SIG-M5 treated with dmso at 0.1 percent for 504 hours (cell line): ENCODE data around the gene TSPAN18.

Experiments
- DNase-seq: peaks from one replicate; lab custom pipeline; 2025; ENCODE audit not compliant: unreplicated experiment; lab: John Stamatoyannopoulos, UW

Gene TSPAN18

GRCh38 chr11:44910591-44910990 lies 183.8 kb downstream of the TSPAN18 start:
- DNase-seq: no peak

DNA sequence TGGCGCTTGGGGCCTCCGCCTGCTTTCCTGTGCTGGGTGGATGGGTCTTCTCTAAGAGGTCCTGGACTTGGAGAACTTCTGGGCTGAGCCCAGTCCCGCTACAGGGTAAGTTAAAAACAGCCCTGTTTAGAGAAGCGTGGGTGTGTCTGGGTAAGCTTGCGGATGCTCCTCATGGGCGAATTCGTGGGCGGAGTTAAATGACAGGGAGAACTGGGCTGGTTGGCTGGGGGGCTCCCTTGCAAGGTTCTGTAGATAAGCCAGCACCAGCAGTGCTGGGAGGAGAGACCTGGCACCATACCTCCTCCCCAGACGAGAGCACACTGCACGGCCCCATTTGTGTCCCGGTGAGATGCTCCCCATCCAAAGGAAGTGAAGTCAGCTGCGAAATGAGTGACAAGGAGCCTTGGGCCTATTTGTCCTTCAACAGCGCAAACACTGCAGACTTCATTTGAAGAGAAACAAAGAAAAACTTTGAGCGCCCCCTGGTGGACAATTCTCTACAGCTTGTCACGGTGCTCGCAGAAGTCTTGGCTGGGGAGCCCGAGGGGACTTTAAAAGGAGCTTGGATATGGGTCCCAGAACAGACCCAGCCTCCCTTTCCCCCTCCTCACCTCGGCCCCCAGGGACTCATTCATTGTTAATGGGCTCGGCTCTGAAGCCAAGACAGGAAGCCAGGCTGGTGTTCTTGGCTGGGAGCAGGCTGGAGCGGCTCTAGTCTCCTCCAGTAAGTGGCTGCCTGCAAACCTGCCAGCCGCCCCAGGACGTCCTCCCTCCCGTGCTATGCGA lies 184.5 kb downstream of the TSPAN18 start:
- peak; percentile 63 for DNase-seq

DNA sequence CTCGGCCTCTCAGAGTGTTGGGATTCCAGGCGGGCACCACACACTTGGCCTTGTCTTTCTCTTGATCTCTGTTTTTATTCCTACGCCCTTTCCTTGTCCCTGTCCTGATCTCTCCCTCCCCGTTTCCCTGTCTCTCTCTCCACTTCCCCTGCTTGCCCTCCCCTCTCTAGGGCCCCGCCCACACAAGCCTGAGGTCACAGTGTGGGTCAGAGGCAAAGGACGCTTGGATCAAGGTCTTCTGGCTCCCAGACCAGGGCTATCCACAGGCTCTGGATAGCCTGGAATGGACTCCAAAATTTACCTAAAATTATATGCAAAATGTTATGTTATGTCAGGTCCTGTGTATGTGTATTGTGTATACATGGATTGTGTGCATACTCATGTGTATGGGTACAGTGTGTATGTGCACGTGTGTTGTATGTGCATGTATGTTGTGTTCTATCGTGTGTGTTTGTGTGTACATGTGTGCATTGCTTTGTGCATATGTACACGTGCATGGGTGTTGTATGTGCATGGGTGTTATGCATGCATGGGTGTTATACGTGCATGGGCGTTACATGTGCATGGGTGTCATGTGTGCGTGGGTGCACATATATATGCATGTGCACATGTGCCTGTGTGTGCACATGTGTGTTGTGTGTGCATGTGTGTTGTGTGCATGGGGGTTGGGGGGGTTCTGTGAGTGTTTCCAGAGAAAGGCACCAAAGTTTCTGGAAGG lies 185.7 kb downstream of the TSPAN18 start:
- DNase-seq: no peak

DNA sequence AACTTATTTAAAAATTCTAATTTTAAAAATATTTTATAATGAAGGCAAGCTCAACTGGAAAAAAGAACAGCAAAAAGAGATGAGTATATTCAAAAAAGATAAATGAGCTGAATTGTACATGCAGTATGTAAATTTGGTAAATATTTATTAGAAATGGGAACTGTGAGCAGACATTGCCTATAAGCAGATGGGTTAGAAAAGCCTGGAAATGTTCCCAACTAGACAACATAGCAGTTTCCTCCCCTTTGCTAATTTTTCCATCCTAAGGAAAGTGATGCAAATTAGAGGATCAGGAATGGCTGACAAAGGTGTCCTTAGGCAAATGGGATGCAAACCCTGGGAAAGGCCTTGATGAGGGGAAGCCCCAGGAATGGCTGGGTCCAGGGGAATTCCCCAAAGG lies 186.7 kb downstream of the TSPAN18 start:
- no peak for DNase-seq

DNA sequence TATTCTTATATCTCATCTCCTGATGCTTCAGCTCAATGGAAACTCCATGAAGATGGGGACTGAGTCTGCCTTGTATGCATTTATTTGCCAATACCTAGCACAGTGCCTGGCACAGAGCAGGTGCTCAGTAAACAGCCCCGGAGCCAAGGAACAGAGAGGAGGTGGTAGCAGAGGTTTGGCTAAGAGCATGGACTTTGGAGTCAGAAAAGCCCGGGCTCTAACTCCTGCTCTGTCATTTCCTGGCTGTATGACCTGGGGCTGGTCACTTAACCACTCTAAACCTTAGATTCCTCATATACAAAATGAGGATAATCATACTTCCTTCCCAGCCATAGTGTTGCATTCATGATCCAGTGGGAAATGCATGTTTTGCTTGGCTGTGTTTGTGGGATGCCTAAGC lies 187.3 kb downstream of the TSPAN18 start:
- no peak for DNase-seq

DNA sequence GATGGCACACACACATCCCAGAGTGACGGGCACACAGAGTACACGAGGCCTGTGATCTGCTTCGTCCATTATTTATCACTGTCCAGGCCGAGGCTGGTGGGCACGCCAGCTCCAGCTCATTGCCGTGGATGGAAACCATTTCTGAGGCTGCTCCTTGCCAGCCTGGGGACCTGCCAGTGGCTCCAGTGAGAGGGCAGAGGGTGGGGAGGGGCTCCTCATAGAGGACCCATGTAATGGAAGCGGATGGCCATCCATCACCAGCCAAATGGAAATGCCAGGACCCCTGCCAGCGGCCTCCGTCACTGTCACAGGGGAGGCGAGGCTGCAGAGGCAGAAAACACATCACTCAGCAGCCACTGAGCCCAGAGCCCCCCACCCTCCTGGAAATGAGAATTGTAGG lies 188.2 kb downstream of the TSPAN18 start:
- no peak for DNase-seq

DNA sequence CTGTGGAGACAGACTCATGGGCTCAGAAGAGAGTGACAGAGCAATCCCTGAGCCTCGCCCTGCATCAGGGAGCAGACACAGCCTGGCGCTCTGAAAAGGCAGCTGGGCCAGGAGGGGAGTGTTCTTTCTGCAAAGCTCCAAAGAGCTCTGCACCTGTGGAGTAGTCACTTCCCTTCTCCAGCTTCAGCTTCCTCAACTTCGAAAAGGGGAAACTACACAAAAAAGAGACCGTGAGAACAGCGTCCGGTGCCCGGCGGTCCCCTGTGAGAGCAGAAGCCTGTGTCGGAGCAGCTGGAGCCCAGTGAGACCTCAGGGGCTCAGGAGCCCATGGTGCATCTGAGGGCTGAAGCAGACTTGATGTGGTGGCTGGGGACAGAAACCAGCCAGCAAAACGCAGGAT lies 188.9 kb downstream of the TSPAN18 start:
- peak; percentile 17 for DNase-seq

GRCh38 chr11:44916331-44916730 lies 189.6 kb downstream of the TSPAN18 start:
- DNase-seq: no peak

DNA sequence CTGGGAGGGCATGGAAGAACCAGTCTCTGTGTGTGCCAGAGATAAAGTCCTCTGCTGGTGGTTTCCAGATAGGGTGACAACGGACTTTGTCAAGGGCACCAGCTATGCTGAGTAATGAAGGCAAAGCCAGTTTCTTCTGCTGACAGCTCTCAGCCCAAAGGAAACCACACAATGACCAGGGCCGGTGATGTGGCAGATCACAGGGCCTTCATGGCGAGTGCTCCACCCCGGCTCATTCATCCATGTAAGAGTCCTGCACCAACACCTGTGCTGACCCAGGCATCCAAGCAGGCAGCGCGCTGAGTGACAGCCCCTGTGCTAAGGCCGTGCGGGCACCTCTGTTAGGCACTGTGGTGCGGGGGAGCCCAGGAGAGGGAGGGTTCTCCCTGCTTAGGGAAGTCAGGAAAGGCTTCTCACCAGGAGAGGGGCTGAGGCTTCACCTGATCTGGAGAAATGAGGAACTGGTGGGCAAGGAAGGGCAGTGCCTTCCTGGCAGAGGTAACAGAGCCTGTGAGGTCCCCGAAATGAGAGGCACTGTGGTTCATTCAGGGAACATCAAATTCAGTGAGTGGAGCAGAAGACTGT lies 190.1 kb downstream of the TSPAN18 start:
- DNase-seq: no peak

GRCh38 chr11:44917741-44918140 lies 191.0 kb downstream of the TSPAN18 start:
- DNase-seq: no peak

GRCh38 chr11:44920451-44920850 lies 193.7 kb downstream of the TSPAN18 start:
- no peak for DNase-seq

DNA sequence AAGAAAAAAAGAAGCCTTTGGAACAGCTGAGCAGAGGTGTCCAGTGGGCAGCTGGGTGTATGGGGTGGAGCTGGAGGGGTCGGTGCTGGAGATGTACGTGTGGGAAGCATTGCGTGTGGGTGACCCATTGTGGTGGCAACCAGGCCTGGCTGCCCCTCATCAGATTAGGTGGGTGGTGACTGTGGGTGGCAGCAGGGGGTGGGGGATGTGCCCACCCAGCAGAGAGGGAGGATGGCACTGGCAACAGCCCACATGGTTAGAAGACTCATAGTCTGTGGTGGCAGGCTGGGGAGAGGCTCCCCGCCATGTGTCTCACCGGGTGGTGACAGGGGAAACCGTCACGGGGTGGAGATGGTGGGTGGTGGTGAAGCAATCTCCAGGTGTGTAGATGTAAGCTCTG lies 196.4 kb downstream of the TSPAN18 start:
- no peak for DNase-seq

- no peak for DNase-seq
Measured at GRCh38 chr11:44923806-44924205, 197.0 kb downstream of the TSPAN18 start.

DNA sequence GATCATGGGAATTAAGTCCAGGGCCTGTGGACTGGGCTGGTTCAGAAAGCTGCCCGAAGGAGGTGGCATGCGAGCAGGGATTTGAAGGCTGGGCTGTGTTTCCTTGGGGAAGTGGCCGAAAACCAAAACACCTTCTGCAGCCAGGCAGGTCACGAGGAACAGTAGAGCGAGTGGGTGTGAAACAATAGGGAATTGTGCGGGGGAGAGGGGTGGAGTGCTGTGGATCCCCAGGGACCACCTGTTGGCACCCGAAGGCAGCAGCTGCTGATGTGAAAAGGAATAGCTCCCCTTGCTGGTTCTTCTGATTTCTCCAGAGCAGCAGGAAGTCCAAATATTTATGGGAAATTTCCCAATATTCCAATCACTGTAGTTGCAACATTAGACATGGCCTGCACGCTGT lies 199.3 kb downstream of the TSPAN18 start:
- no peak for DNase-seq

DNA sequence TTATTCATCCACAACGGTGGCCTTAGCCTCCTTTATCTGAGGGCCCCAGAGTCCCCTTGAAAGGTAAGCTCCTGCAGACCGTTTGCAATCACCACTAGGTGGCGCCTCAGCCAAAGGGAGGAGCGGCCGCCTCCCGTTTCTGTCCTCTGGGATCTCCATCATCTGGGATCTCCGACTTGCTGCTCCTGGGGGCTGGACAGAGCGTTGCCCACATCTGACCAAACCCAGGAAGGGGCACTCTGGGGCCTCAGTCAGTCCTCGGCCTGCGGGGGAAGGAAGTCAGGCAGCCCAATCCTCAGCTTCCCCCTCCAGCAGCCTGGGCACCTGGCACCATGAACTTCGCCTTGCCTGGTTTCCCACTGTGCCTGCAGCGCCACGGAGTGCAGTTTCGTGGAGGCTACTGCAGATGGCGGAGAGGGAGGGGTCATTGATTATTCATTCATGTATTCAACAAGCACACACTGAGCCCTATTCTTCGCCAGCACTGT lies 200.5 kb downstream of the TSPAN18 start:
- DNase-seq: peak; percentile 9

- DNase-seq: no peak
Measured at GRCh38 chr11:44928144-44928543, 201.4 kb downstream of the TSPAN18 start.

GRCh38 chr11:44928816-44929215 lies 202.1 kb downstream of the TSPAN18 start:
- DNase-seq: no peak

- no peak for DNase-seq
Measured at GRCh38 chr11:44930588-44931302, 204.0 kb downstream of the TSPAN18 start.

- no peak for DNase-seq
Measured at GRCh38 chr11:44931466-44931865, 204.7 kb downstream of the TSPAN18 start.

- DNase-seq: no peak
Measured at GRCh38 chr11:44934110-44934509, 207.3 kb downstream of the TSPAN18 start.

DNA sequence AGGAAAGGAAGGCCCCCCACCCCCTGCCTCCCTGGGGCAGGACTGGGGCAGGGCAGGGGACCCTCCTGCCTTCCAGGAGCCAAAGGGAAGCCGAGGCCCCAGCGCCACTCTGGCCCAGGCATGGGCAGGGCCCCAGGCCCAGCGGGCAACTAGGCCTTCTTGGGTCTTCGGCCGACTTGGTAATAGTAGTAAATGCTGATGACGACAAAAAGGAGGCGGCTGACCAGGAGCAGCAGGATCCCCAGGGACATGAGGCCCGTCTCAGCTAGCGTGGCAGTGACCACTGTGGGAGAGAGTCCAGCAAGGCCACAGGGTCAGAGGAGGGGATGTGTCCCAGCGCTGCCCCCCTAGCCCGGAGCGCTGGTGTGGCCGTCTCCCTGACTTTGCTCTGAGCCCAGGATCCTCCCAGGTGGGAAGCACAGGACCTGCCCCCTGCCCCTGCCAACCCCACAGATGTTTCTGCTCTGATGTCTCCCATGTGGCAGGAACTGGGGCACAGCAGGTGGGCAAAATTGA lies 208.0 kb downstream of the TSPAN18 start:
- DNase-seq: no peak
